Measurements from ENCODE around the gene SFT2D1.

- TF ChIP-seq, protein P1, sequence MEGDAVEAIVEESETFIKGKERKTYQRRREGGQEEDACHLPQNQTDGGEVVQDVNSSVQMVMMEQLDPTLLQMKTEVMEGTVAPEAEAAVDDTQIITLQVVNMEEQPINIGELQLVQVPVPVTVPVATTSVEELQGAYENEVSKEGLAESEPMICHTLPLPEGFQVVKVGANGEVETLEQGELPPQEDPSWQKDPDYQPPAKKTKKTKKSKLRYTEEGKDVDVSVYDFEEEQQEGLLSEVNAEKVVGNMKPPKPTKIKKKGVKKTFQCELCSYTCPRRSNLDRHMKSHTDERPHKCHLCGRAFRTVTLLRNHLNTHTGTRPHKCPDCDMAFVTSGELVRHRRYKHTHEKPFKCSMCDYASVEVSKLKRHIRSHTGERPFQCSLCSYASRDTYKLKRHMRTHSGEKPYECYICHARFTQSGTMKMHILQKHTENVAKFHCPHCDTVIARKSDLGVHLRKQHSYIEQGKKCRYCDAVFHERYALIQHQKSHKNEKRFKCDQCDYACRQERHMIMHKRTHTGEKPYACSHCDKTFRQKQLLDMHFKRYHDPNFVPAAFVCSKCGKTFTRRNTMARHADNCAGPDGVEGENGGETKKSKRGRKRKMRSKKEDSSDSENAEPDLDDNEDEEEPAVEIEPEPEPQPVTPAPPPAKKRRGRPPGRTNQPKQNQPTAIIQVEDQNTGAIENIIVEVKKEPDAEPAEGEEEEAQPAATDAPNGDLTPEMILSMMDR (IDR thresholded peaks at IDR 0.05; ENCODE audit: insufficient read depth, low read length, poor library complexity, severe bottlenecking): no peak
- TF ChIP-seq EZH2phosphoT487 (conservative IDR thresholded peaks at IDR 0.05; ENCODE audit: low read length): no peak
Measured at GRCh38 chr6:166382933-166383801, 40.8 kb upstream of the SFT2D1 start, which contains the start of gene MPC1.
